Rectal smooth muscle tissue (tissue), 1 donor: ENCODE results near the gene HSBP1L1.

Source experiments
- H3K27ac ChIP-seq: one replicate; pipeline ENCODE4 v1.7.0; 2013; ENCODE audit warnings: low read depth, low read length, inconsistent platforms
- H3K27me3 ChIP-seq: one replicate; pipeline ENCODE4 v1.7.0; 2013; ENCODE audit warnings: low read length; ENCODE audit not compliant: control insufficient read depth, insufficient read depth
- H3K36me3 ChIP-seq: one replicate; pipeline ENCODE4 v1.7.0; 2013; ENCODE audit warnings: low read length; ENCODE audit not compliant: control insufficient read depth, insufficient read depth
- H3K4me1 ChIP-seq: one replicate; pipeline ENCODE4 v1.7.0; 2013; ENCODE audit warnings: low read length; ENCODE audit not compliant: control insufficient read depth, insufficient read depth
- H3K4me3 ChIP-seq: one replicate; pipeline ENCODE4 v1.7.0; 2013; ENCODE audit warnings: low read length
- H3K9ac ChIP-seq: one replicate; pipeline ENCODE4 v1.7.0; 2013; ENCODE audit warnings: low read length

Gene HSBP1L1

GRCh38 chr18:79942786-79943607 is 21.4 kb upstream of the HSBP1L1 start:
- no peaks in the 10 kb centered on the region for H3K27me3 ChIP-seq
- H3K27ac ChIP-seq = no peak overlapping the region
- H3K4me1 ChIP-seq = no peaks in the 10 kb centered on the region
- H3K4me3 ChIP-seq = no peak overlapping the region
- no peak overlapping the region for H3K9ac ChIP-seq
- H3K36me3 ChIP-seq = peaks cover 22% of the 10 kb centered on the region

DNA sequence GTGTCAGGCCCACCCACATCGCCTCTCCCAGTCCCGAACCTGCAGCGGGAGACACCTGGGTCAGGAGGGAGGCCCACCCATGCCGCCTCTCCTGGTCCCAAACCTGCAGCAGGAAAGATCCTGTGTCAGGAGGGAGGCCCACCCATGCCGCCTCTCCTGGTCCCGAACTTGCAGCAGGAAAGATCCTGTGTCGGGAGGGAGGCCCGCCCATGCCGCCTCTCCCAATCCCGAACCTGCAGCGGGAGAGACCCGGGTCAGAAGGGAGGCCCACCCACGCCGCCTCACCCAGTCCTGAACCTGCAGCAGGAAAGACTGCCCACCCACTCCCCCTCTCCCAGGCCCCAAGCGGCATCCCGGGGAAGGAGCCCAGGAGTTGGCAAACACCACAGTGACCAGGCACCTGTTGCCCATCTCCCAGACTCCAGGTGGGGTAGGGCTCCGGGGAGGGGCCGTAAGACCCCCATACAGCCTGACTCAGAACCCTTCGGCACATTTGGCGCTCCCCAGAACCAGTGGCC is 20.8 kb upstream of the HSBP1L1 start:
- Histone ChIP-seq H3K4me3 (no peak overlapping the region), H3K36me3 (peaks cover 22% of the 10 kb centered on the region), H3K27ac (no peak overlapping the region), H3K27me3 (no peaks in the 10 kb centered on the region), H3K9ac (no peak overlapping the region), H3K4me1 (no peaks in the 10 kb centered on the region)

DNA sequence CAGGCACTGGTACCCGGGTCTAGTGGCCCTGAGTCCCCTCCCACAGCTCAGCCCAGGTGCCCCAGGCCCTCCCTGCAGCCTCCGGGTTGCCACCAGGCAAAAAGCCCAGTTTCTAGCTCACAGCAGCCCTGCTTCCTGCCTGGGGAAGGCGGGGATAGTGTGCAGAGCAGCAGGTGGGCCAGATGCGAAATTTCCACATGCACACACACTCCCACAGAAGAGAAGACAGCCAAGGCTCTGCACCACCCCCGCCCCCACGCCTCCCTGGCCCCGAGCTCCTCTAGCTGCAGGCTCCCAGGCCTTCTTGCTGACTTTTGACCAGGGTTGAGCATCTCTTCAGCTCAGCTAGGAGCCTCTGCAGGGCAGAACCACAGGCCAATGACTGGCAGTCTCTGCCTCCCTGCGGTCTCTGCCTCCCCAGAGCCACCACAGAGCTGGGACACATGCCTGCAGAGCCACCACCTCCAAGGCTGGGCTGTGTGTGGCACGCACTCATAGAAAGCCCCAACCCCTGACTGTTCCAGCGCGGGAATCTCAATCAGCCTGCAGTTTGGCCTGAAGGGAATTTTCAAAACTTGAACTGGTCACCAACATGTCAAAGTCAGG is 20.2 kb upstream of the HSBP1L1 start:
- Histone ChIP-seq H3K9ac (no peak overlapping the region), H3K4me3 (no peak overlapping the region), H3K4me1 (peaks cover 3% of the 10 kb centered on the region), H3K27ac (no peak overlapping the region), H3K36me3 (peaks cover 22% of the 10 kb centered on the region), H3K27me3 (no peaks in the 10 kb centered on the region)

DNA sequence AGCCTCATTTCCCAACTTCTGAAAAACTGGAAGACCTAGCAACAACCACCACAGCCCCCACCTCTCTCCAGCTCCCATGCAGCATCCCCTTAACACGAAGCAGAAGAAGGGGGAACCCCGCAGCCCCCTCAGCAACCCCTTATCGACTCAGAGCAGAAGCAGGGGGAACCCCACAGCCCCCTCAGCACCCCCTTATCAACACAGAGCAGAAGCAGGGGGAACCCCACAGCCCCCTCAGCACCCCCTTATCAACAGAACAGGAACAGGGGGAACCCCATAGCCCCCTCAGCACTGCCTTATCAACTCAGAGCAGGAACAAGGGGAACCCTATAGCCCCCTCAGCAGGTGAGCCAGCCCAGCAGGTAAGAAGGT is 19.7 kb upstream of the HSBP1L1 start:
- Histone ChIP-seq H3K4me3 (no peak overlapping the region), H3K36me3 (peaks cover 22% of the 10 kb centered on the region), H3K27ac (no peak overlapping the region), H3K27me3 (no peaks in the 10 kb centered on the region), H3K4me1 (peaks cover 3% of the 10 kb centered on the region), H3K9ac (no peak overlapping the region)

GRCh38 chr18:79945118-79946042 is 19.1 kb upstream of the HSBP1L1 start:
- Histone ChIP-seq H3K4me3 (no peak overlapping the region), H3K4me1 (peaks cover 6% of the 10 kb centered on the region), H3K36me3 (peaks cover 21% of the 10 kb centered on the region), H3K27ac (no peak overlapping the region), H3K27me3 (no peaks in the 10 kb centered on the region), H3K9ac (no peak overlapping the region)

DNA sequence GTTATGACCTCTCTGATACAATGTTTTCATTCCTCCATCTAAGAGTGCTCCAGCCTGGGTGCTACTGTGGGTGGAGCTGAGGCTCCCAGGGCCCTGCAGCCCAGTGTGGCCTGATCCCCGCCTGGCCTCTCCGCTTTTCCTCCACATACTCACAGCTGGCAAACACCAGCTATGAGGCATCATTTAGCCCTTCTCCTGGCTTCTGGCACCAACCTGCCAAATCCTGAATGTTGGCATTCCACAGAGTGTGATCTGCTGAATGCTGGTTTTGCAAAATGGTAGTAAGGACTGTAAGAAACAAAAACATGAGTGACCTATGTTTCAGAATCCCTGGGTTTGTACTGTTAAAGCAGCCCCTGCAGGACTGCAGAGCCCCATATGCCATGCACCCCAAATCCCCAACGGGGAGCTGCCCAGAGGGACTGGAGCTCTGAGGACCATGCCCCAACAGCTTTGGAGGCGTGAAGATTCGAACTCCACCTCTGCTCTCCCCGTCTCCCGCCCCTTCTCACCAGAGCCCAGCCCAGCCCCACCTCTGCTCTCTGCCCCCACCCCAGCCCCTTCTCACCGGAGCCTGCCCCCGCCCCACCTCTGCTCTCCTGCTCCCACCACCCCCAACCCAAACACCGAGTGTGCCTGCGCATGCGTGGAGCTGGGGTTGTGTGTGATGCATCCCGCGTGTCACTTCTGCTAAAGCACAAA is 17.2 kb upstream of the HSBP1L1 start:
- Histone ChIP-seq H3K4me3 (no peak overlapping the region), H3K9ac (no peak overlapping the region), H3K27ac (no peak overlapping the region), H3K36me3 (peaks cover 7% of the 10 kb centered on the region), H3K4me1 (peaks cover 8% of the 10 kb centered on the region), H3K27me3 (no peaks in the 10 kb centered on the region)

DNA sequence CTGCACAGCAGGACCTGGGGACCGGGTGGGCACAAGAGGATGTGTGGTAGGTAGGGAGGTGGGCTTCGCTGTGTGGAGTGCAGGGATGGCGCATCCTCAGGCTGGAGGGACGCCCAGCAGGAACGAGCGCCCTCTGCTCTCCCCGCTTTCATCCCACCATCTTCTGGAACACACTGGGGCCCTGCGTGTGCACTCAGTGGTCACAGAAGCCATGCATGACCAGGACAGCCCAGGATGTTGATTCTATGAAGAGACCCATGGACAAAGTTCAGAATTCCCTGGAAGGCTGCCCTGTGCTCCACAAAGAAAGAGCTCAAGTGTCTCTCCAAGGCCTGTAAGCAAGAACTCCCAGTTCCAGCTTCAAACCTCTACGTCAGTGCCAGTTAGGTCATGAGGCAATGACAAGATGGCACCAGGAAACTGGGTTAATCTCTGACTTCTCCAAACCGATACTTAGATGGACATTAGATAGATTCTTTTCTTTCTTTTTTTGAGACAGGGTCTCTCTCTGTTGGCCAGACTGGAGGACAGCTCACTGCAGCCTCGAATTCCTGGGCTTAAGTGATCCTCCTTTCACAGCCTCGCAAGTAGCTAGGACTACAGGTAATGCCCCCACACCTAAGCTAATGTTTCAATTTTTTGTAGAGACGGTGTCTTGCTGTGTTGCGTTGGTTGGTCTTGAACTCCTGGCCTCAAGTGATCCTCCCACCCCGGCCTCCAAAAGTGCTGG is 16.4 kb upstream of the HSBP1L1 start:
- Histone ChIP-seq H3K4me1 (peaks cover 8% of the 10 kb centered on the region), H3K27ac (no peak overlapping the region), H3K9ac (no peak overlapping the region), H3K4me3 (no peak overlapping the region), H3K36me3 (peaks cover 3% of the 10 kb centered on the region), H3K27me3 (no peaks in the 10 kb centered on the region)

GRCh38 chr18:79948719-79949411 is 15.6 kb upstream of the HSBP1L1 start:
- Histone ChIP-seq H3K36me3 (peaks cover 3% of the 10 kb centered on the region), H3K4me1 (peaks cover 8% of the 10 kb centered on the region), H3K4me3 (no peak overlapping the region), H3K27ac (no peak overlapping the region), H3K27me3 (no peaks in the 10 kb centered on the region), H3K9ac (no peak overlapping the region)

DNA sequence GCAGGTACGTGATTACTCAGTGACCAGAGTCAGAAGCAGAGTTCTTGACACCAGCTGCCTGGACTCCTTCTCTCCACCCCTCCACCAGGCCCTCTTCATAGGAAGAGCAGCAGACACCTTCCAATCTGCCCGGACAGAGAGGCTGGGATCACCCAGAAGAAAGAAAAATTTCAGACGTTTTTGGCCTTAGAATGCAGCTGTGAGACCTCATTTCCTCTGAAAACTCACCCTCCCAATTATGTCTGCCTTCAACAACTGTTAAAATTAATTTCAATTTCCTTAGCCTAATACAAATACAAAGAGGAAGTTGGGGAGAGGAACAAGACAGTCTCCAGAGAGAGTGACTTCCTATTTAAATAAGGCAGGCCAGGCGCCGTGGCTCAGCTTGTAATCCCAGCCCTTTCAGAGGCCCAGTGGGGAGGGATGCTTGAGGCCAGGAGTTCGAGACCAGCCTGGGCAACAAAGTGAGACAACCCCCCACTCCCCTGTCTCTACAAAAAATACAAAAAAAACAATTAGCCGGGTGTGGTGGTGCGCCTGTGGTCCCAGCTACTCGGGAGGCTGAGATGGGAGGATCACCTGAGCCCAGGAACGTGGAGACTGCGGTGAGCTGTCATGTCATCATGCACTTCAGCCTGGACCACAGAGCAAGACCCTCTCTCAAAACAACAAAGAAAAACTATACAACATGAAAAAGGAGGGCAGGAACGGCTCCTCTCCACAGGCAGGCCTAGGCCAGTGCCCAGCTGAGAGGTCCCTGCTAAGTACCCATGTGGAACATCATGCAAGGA is 14.6 kb upstream of the HSBP1L1 start:
- Histone ChIP-seq H3K4me1 (peaks cover 8% of the 10 kb centered on the region), H3K27me3 (no peaks in the 10 kb centered on the region), H3K9ac (no peak overlapping the region), H3K27ac (no peak overlapping the region), H3K4me3 (peak overlapping the region; percentile 81), H3K36me3 (peaks cover 3% of the 10 kb centered on the region)

GRCh38 chr18:79950515-79951341 is 13.7 kb upstream of the HSBP1L1 start:
- Histone ChIP-seq H3K36me3 (peaks cover 1% of the 10 kb centered on the region), H3K4me1 (peaks cover 8% of the 10 kb centered on the region), H3K4me3 (peak overlapping the region; percentile 81), H3K27ac (peak overlapping the region; percentile 55), H3K27me3 (no peaks in the 10 kb centered on the region), H3K9ac (peak overlapping the region; percentile 66)
